HG03045 (cell line): Measurements from ENCODE around the gene AGAP2.
"Not testable (repeated sequence)": the region's sequence is repeated elsewhere in the genome, so short reads cannot be mapped to it uniquely, and the experiment has no call there.

ENCODE experiments used
- ATAC-seq: cut with Tn5 transposase; IDR thresholded peaks from one replicate; pipeline ENCODE4 v1.9.1; 2021; ENCODE audit warnings: mild to moderate bottlenecking, moderate library complexity; ENCODE audit not compliant: unreplicated experiment

AGAP2 gene

DNA sequence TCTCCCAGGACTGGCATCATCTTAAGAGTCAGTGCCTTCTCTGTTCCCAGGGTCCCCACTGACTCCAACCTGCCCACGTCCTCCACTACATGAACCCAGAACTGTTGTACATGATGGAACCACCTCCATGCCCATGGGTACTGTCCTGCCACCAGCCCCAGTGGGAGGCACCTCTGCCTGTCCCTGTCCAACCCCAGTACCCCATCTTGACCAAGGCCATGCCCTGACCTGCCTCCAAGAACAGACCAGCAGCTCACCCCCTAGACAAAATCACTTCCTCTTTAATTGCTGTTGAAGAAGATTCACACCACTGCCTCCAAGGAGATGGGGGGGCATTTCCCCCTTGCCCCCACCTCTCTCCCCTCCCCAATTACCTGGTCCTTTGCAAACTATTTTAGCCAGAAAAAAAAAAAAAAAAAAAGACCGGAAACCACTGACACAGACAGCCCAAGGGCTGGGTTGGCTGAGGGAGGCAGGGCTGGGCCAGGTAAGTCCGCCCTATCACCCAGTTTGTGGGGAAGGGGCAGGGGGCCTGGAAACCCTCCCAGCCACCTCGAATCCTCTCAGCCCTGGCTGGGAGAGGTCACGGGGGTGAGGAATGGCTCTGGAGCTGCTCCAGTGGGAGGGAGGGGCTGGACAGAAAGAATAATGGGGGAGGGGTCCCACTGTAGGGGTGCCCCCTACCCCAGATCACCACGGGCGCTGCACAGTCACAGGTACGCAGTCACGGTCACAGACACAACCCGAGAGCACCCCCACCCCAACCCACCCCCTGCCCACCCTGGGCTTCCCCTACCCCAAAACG, 13.4 kb downstream of the AGAP2 start:
- ATAC-seq, result no peak

DNA sequence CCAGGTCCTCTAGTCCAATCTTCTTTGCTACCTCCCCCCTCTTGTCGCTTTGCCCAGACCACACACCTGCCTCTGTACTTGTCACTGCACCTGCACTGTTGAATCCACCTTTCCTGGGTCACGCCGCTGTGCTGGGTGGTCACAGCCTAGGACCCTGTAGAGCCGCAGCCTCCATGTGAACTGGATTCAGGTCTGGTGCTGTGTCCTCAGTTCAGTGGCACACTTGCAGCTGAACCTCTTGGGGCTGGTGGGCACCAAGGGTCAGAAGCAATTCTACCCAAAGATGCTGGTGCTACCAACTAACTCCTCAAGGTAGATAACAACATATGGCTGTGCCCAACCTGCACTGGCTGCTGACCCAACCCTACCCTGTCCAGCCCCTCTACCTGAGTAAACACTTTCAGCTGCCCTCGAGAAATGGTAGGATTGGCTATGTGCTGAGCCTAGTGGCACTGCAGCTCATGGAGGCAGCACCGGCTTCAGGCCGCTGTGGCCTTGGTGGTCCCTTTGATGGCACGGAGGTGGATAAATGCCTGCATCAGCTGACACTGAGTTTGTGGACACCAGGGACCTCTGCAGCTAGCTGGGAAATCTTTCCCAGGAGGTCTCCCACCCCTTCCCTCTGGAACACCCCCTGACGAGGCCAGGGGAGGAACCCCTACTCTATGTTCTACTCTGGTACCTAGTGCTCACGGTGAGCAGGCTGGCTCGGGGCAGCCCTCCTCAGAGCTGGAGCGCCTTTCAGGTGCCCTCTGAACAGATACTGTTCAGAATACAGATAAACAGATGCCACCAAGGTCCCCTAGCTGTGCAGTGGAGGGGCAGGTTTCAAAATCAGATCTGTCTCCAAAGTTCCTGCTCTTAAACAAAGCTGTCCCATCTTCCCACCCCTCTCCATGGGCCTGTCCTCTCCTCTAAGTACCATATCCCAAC, 14.3 kb downstream of the AGAP2 start:
- ATAC-seq, result no peak

DNA sequence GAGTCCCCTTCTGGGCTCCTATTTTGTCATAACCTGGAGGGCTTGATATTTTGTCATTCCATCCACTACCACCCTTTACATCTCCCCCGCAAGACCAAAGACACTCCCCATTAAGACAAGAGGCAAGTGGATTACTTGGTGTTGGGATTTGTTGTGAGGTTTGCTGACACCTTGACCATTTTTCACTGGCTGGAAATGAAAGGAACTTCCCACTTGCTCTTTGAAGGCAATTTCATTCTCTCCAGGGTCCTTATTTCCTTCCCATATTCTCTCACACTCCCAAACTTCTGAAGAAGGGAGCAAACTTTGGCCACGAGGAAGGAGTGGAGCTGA, 14.9 kb downstream of the AGAP2 start:
- ATAC-seq, result no peak

DNA sequence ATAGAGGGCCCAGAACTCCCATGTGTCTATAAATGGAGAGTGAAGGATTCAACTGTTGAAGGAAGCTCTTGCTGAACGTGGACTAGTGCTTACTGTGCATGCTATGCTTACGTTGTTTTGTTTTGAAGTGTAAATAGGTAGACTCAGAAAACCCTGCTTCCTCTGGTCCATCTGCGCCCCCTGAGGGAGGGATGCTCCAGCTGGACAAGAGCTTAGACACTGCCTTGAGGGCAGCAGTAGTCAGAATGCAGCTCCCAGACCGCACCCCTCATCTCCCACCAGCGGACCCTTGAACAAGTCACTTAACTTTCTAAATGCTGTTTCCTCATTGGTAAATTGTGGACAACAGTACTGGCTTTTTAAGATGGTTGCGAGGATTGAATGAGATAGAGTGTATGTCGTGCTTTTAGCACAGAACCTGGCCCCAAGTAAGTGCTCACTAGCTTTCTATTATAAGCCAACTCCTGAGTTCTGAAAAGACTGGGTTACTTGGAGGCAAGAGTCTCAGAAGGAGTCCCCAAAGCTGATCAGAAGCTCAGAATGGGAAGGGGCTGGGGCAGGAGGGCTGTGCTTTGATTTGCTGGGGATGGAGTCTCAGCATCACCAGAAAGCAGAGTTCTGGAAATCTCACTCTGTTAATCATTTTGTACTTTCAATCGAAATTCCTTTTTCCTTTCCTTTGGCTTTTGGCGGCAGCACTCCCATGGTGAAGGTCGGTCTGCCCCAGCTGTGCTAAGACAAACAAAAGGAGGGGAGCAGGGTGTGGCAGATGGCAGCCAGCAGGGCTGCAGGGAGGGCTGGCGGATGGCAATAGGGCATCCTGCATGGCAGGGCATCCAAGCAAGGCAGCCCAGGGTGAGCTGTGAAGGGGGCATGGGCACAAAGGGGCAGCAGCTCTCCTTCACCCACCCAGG, 15.6 kb downstream of the AGAP2 start:
- no peak for ATAC-seq

DNA sequence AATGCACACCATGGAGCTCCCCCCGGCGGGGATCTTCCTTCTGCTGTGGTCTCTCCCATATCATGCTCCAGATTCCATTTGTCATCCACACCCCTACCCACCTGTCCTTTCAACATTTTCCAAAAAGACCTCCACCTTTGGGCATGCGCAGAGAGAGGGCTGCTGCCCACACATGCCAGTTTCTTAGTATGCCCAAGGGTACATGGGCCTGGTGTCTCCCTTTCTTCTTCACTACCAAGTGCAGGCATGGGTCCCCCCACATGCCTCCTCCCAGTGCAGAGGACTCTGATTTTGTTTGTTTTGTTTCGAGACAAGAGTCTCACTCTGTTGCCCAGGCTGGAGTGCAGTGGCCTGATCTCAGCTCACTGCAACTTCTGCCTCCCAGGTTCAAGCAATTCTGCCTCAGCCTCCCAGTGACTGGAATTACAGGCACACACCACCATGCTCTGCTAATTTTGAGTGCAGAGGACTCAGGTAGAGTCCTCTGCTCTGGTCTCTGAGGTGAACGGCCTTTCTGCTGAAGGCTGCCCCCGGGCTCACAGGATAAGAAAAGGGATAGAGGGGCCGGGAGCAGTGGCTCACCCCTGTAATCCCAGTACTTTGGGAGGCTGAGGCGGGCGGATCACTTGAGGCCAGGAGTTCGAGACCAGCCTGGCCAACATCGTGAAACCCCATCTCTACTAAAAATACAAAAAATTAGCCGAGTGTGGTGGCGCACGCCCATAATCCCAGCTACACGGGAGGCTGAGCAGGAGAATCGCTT, 16.5 kb downstream of the AGAP2 start:
- ATAC-seq, result not testable (repeated sequence)

DNA sequence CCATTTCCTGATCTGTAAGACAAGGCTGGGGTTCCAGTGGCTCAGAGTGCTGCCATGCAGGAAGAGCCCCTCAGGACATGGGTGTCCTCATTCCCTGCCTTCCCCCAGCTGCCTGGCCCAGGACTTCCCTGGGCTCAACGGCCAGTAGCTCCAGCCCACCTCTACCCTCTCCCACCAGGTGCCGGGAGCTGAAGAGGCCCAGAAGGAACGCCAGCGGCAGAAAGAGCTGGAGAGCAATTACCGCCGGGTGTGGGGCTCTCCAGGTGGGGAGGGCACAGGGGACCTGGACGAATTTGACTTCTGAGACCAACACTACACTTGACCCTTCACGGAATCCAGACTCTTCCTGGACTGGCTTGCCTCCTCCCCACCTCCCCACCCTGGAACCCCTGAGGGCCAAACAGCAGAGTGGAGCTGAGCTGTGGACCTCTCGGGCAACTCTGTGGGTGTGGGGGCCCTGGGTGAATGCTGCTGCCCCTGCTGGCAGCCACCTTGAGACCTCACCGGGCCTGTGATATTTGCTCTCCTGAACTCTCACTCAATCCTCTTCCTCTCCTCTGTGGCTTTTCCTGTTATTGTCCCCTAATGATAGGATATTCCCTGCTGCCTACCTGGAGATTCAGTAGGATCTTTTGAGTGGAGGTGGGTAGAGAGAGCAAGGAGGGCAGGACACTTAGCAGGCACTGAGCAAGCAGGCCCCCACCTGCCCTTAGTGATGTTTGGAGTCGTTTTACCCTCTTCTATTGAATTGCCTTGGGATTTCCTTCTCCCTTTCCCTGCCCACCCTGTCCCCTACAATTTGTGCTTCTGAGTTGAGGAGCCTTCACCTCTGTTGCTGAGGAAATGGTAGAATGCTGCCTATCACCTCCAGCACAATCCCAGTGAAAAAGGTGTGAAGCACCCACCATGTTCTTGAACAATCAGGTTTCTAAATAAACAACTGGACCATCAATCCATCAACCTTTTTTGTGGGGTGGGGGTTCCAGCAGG, 17.6 kb downstream of the AGAP2 start:
- no peak for ATAC-seq

DNA sequence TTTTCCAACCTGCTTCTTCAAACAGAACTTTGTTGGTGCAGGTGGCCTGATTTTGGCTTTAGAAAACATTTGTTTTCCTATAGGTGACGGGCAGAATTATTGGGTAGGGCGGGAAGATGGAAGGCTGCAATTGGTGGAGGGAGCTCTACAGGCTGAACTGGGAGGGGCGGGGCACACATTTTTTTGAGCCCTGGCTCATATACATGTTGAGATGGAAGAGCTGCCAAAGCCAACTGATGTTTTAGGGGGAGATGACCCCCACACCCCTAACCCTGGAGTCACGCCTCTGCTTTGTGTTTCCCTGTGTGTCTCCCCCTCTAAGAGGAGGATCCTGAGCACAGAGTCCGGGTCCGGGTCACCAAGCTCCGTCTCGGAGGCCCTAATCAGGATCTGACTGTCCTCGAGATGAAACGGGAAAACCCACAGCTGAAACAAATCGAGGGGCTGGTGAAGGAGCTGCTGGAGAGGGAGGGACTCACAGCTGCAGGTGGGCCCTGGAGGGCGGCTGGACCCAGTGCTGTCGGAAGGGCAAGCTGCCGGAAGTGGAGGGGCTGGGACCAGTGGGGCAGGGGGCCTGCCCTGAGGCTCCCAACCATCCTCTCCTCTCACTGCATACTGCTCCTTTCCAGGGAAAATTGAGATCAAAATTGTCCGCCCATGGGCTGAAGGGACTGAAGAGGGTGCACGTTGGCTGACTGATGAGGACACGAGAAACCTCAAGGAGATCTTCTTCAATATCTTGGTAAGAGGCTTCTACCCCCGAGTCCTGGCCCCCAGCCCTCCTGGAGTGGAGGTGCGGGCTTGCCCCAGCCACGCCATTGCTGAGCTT, 18.6 kb downstream of the AGAP2 start:
- no peak for ATAC-seq

DNA sequence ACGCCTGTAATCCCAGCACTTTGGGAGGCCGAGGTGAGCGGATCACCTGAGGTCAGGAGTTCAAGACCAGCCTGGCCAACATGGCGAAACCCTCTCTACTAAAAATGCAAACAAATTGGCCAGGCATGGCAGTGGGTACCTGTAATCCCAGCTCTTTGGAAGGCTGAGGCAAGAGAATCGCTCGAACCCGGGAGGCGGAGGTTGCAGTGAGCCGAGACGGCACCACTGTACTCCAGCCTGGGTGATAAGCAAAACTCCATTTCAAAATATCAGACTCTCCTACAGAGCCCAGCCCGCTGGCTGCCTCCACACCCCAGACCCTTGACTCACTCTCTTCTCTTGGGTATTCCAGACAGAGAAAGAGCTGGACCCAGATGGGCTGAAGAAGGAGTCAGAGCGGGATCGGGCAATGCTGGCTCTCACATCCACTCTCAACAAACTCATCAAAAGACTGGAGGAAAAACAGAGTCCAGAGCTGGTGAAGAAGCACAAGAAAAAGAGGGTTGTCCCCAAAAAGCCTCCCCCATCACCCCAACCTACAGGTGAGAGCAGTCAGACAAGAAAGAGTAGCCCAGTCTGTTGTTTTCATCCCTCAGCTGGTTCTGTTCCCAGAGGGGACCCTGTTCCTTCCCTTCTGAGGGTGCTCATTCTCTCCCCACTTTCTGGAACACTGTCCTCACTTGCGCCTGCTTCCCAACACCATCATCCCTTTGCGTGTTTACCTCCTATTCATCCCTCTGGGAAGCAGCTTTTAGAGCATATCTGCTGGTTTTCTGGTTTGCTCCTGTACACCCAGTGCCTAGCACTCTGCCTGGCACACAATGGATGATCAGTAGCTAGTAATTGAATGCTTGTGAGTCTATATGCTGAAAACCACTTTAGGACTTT, 19.7 kb downstream of the AGAP2 start:
- no peak for ATAC-seq

DNA sequence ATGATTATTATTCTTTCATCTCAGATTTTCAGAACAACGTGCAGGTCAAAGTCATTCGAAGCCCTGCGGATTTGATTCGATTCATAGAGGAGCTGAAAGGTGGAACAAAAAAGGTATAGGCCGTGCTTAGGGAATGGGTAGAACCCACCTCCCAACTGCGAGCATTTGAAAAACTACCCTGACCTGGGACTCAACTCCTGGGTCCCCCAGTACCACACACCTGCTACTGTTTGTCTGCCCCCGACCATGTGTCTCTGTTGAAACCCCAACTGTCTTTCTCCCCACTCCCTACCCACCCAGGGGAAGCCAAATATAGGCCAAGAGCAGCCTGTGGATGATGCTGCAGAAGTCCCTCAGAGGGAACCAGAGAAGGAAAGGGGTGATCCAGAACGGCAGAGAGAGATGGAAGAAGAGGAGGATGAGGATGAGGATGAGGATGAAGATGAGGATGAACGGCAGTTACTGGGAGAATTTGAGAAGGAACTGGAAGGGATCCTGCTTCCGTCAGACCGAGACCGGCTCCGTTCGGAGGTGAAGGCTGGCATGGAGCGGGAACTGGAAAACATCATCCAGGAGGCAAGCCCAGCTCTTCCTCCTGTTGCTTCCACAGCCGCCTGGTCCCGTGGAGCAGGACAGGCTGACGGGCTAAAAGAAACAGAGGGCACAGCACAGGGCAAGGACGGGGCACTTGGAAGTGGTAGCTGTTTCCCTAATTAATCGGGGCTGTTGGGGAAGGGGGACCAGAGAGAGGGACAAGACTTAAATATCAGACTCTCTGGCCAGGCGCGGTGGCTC, 20.5 kb downstream of the AGAP2 start:
- ATAC-seq, result no peak

DNA sequence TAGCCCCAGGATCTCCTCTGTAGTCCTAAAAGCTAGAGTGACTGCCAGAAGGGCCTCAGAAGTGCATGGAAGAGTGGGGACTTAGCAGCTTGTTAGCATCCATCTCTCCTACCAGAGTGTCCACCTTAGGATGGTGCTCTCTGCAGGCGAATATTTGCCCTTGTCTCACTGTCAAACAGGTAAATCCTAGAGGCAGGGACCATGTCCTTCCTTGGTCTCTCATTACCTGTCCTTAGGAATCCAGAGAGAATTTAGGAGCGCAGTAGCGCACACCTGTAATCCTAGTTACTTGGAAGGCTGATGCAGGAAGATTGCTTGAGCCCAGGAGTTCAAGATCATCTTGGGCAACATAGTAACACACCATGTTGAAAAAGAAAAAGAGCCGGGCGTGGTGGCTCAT, 21.4 kb downstream of the AGAP2 start:
- no peak for ATAC-seq

DNA sequence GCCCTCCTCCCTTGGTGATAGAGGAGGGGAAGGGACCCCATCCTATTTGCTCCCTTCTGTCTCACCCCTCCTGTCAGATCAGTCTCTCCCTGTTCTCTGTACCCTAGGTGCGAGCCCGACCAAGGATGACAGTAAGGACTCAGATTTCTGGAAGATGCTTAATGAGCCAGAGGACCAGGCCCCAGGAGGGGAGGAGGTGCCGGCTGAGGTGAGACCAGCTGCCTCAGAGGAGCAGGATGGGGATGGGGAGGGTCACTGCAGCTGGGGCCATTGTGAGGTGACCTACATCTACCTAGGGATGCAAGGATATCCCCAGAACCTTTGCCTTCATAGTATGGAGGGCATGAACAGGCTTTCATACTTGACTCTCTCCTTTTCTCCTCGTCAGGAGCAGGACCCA, 22.2 kb downstream of the AGAP2 start:
- no peak for ATAC-seq

DNA sequence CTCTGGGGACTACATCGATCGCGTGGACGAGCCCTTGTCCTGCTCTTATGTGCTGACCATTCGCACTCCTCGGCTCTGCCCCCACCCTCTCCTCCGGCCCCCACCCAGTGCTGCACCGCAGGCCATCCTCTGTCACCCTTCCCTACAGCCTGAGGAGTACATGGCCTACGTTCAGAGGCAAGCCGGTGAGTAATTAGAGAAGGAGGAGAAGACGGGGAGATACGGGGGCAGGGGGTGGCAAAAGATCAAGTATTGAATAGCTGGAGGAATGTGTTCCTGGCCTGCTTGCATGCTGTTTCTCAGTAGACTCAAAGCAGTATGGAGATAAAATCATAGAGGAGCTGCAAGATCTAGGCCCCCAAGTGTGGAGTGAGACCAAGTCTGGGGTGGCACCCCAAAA, 22.8 kb downstream of the AGAP2 start:
- ATAC-seq, result no peak

DNA sequence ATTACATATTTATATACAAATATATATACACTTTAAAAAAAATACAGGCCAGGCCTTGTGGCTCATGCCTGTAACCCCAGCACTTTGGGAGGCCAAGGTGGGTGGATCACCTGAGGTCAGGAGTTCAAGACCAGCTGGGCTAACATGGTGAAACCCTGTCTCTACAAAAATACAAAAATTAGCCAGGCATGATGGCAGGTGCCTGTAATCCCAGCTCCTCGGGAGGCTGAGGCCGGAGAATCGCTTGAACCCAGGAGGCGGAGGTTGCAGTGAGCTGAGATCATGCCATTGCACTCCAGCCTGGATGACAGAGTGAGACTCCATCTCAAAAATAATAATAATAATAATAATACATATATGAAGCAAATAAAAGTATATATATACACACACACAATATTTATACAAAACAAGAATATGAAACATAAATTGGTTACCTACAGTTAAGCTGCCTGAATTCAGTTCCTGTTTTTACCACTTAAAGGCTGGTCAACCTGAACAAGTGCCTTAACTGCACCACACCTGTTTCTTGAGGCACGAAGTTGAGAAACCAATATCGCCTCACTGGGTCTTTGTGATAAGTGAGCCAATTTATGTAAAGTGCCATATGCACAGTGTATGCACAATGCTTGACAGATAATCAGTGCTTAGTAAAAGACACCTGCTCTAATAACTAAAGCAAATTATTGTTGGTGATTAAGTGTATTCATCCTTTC, 23.4 kb downstream of the AGAP2 start:
- ATAC-seq, result not testable (repeated sequence)

DNA sequence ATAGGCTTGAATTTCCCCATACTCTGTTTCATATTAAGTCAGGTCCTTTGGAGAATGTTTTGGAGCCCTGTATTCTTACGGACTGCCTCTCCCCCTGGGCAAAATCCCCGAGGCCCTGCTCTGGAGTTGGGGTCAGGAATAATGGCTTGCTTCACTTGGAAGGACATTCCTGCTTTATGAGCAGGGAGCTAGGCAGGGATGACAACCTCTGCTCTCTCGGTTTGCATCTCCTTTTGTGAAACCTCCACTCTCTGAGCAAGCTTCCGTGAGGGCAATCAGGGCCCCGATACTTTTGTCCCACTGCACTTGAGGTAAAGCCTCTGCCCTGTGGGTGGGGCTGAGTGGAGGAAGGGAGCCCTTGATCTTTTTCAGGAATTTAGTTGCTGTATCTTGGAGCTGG, 25.3 kb downstream of the AGAP2 start:
- ATAC-seq, result no peak

DNA sequence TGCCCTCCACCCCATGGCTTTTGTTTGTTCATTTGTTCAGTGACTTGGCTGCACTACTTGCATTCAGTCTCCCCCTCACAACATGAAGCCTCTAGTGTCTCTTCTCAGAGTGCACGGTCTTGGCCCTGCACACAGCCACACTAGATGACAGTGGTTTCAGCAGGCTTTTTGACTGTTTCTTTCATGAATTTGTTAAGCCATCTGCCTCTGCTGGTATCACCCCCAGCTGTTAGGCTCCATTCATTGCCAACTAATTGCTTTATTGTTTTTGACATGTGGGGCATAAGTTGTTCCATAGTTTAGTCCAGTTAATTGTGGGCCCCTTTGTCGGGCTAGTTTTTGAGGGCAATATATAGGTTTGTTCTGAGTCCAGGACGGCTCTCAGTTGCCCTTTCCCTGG, 25.8 kb downstream of the AGAP2 start:
- no peak for ATAC-seq

DNA sequence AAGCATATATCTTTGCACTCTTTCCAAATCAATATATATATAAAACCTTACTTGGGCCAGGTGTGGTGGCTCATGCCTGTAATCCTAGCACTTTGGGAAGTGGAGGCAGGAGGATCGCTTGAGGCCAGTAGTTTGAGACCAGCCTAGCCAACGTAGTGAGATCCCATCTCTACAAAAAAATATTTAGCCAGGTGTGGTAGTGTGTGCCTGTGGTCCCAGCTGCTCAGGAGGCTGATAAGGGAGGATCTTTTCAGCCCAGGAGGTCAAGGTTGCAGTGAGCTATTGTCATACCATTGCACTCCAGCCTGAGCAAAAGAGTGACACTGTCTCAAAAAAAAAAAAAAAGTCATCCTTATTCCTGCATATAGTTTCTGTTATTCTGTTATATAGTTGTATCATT, 30.2 kb downstream of the AGAP2 start:
- ATAC-seq, result no peak
